Right ventricle myocardium inferior (tissue), 1 donor: Measurements from ENCODE around the gene GABRP. TPM values are rescaled to one million over a fixed set of nuclear protein-coding genes. Genes with fewer than 3 reads are reported as not detected.

Experiments
- ATAC-seq: fragments of 200-7000 bp; cut with Tn5 transposase; one replicate; pipeline ENCODE4 v1.9.1; 2020; ENCODE audit warnings: mild to moderate bottlenecking, moderate library complexity
- DNase-seq: peaks from one replicate; pipeline ENCODE4 v3.0.0; 2021; ENCODE audit errors: missing footprints
- intact Hi-C: fragments of 100-400 bp; cut with DNase I; formaldehyde crosslinking; loops from one replicate; pipeline ENCODE4 v1.11.0; 2022
- long read RNA-seq: library from polyadenylated mRNA; unstranded; transcript quantifications from one replicate; pipeline ENCODE4 v2.0.0, GENCODE V29; 2021
- total RNA-seq: library from RNA; stranded (reverse); fragmentation: NEBNext Ultra II Directional; extraction: Animal tissue kit (Norgen Biotek cat#: 25700); gene quantifications from one replicate; pipeline ENCODE4 v1.2.1, GENCODE V29; 2021
- donor health status: DM: no; HTN: yes; CAD: no; lungs with severe emphysema.

Gene GABRP
- 0.14 TPM for total RNA-seq
- long read RNA-seq, result 0 reads

DNA sequence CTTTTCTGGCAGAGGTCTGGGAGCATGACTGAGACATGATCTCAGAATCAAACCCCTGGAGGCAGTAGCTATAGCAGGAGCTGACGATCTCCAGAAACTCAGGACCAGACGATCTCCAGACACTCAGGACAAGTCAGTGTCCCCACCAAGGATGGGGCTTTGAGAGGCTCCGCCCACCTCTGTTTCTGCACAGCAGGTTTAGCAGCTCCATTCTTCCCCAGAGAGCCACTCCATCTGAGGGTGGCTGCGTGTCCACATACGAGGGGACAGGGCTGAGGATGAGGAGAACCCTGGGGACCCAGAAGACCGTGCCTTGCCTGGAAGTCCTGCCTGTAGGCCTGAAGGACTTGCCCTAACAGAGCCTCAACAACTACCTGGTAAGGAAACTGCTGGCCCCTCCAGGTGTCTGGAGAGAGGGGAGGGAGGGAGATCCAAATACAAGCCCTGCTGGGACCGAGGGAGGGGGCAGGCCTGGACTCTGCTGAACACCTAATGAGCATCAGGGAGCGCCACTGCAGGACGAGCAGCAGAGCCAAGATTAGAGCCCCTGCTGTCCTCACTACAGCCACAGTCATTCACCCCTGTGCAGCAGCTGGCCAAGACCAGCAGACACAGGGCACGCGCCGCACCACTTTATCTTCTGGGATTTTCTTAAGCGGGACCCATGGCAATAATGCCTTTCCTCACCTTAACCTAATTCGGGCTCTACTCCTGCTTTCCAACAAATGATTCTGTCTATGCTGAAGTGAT lies at the start of gene GABRP:
TSS of gene GABRP (plus strand) at position 228 of the 750 bp plus-strand sequence. CDS start 4,891 bp downstream, outside the sequence.
- ATAC-seq (no peak), DNase-seq (no peak)
- intact Hi-C loops, result no loop called here

DNA sequence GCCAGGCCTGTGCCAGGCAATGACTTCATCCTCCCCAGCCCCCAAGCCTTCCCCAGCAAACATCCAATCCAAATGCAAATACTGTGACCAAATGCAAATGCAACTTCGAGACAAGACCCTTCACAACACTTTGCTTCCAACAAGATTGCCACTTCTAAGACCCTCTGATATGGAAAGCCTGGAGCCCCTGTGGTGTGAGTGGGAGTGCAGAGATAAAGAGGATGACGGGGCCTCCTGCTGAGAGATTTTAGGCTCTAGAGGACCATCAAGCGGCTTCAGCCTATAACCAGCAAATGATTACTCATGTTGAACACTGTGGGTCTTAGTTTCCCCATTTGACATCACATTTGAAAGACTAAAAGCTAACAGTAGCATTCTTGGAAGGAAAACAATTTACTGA lies 46.6 kb upstream of the GABRP start:
- no peak for ATAC-seq
- no peak for DNase-seq
- intact Hi-C loops, result no loop called here

GRCh38 chr5:170737591-170737990 lies 45.9 kb upstream of the GABRP start:
- DNase-seq, result no peak
- no peak for ATAC-seq
- intact Hi-C loops, result no loop called here

GRCh38 chr5:170738840-170739239 lies 44.7 kb upstream of the GABRP start:
- intact Hi-C loops, result no loop called here
- ATAC-seq, result no peak
- no peak for DNase-seq

GRCh38 chr5:170739446-170739845 lies 44.1 kb upstream of the GABRP start:
- no peak for DNase-seq
- intact Hi-C loops, result no loop called here
- ATAC-seq, result no peak

DNA sequence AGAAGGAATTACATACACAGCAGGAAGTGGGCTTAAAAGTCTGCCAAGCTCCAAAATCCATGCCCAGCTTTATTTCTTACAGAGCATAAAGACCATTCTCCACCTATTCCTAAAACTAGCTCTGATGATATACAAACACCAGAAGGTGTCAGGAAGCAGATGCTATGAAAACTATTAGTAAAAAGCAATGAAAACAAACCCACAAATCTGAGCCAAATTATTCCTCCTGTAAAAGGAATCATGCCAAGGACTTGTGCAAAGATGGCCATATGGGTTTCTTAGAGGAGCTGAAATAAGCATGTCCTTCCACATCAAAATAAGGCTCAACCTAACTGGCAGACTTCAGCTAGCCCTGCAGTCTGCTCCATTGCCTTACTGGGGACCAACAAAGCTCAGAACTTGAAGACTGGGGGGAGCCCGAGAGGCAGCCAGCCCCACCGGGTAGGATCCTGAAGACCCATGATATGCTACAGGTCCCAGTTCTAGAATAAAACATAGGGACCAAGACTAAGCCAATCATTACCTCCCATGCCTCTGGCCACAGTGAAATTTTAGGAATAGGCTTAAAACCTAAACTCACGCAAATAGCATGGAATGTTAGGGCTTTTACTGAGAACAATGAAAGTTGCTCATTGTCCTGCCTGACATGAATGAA lies 42.8 kb upstream of the GABRP start:
- intact Hi-C loops, result loop anchor here (5.0 to 10.0 kb wide), 2 partner anchors 103 to 594 kb away; no protein-coding TSS in a partner anchor
- no peak for DNase-seq
- no peak for ATAC-seq

GRCh38 chr5:170741801-170742200 lies 41.7 kb upstream of the GABRP start:
- DNase-seq, result no peak

GRCh38 chr5:170743876-170744212 lies 39.7 kb upstream of the GABRP start:
- intact Hi-C loops, result loop anchor here (1.0 to 10.0 kb wide), 3 partner anchors 47 to 591 kb away; no protein-coding TSS in a partner anchor
- ATAC-seq, result no peak
- no peak for DNase-seq

More at GRCh38 chr5:170741801-170742200, 41.7 kb upstream of the GABRP start:
- intact Hi-C loops, result loop anchor here (5.0 to 10.0 kb wide), 2 partner anchors 104 to 593 kb away; no protein-coding TSS in a partner anchor
- no peak for ATAC-seq

- intact Hi-C loops, result loop anchor here (10.0 kb wide), 1 partner anchor 589 kb away; no protein-coding TSS in a partner anchor
- ATAC-seq (peak; percentile 77), DNase-seq (peak; percentile 83)
Measured at GRCh38 chr5:170745481-170746071, 37.9 kb upstream of the GABRP start.

- peak; percentile 47 for ATAC-seq
- intact Hi-C loops, result loop anchor here (10.0 kb wide), 1 partner anchor 588 kb away; no protein-coding TSS in a partner anchor
- DNase-seq, result no peak
Measured at GRCh38 chr5:170746075-170746960, 37.2 kb upstream of the GABRP start.

DNA sequence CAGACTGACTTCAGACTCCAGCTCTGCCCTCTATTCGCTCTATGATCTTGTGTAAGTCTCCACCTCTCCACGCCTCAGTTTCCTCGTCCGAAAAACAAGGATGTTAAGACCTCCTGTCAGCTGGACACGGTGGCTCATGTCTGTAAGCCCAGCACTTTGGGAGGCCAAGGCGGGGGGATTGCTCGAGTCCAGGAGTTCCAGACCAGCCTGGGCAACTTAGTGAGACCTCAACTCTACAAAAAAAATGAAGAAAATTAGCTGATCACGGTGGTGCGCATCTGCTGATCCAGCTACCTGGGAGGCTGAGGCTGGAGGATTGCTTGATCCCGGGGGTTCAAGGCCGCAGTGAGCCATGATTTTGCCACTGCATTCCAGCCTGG lies 36.6 kb upstream of the GABRP start:
- DNase-seq, result no peak
- intact Hi-C loops, result loop anchor here (1.0 to 10.0 kb wide), 2 partner anchors 8 to 588 kb away; no protein-coding TSS in a partner anchor

GRCh38 chr5:170747357-170747756 lies 36.2 kb upstream of the GABRP start:
- ATAC-seq, result peak; percentile 73
- DNase-seq, result peak; percentile 76
- intact Hi-C loops, result loop anchor here (1.0 to 10.0 kb wide), 2 partner anchors 8 to 587 kb away; no protein-coding TSS in a partner anchor

More for the DNA sequence above, 36.6 kb upstream of the GABRP start:
- ATAC-seq, result no peak

GRCh38 chr5:170747851-170748250 lies 35.7 kb upstream of the GABRP start:
- DNase-seq (no peak), ATAC-seq (peak; percentile 5)
- intact Hi-C loops, result loop anchor here (1.0 to 10.0 kb wide), 2 partner anchors 7 to 587 kb away; no protein-coding TSS in a partner anchor

GRCh38 chr5:170748951-170749471 lies 34.5 kb upstream of the GABRP start:
- ATAC-seq (no peak), DNase-seq (no peak)
- intact Hi-C loops, result loop anchor here (10.0 kb wide), 1 partner anchor 586 kb away; no protein-coding TSS in a partner anchor

DNA sequence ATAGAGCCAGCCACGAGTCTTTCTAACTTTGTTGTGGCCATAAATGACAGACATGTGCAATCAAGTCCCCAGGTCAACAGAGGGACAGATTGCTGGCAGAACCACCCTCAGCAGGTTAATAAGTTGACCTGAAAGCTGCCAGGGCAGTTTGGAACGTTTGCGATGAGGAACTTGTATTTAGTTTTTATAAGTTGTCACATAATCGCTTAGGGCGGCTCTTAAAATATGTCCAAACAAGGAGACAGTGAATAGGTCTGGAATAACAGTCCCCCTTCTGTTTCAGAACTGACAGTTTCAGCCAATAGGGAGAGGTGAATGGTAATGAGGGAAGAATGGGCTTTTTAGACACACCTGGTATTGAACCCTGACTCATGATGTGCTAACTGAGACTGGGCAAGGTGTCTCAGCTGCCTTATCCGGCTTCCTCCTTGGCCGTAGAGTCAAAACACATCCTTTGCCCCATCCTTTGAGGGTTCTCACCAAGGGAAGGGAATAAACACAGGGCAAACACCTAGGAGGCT lies 33.6 kb upstream of the GABRP start:
- DNase-seq, result no peak
- no peak for ATAC-seq
- intact Hi-C loops, result loop anchor here (10.0 kb wide), 1 partner anchor 585 kb away; no protein-coding TSS in a partner anchor

DNA sequence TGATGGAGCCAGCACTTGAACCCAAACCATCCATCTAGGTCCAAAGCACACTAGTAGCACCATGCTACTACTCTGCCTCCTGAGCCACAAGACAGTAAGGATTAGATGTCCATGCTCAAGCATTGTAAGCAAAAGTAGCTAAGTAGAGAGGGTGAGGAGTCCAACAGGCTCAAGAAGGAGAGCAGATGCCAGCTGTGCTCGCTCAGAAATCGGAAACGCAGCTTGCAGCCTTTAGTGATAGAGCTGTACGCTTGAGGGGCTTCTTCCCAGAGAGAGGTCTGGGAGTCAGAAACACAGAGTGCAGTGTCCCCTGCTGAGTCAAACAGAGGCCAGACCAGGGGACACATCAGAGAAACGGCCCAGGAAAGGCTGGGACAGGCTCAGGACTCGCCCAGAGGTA lies 32.7 kb upstream of the GABRP start:
- ATAC-seq (no peak), DNase-seq (no peak)
- intact Hi-C loops, result no loop called here

GRCh38 chr5:170751631-170752030 lies 31.9 kb upstream of the GABRP start:
- ATAC-seq (no peak), DNase-seq (no peak)
- intact Hi-C loops, result no loop called here
